GM18499 (cell line): Measurements from ENCODE around the gene TBC1D3.
"Not testable (repeated sequence)": the region's sequence is repeated elsewhere in the genome, so short reads cannot be mapped to it uniquely, and the experiment has no call there.

Experiments used
- ATAC-seq: cut with Tn5 transposase; IDR thresholded peaks from one replicate; pipeline ENCODE4 v1.9.1; 2021; ENCODE audit warnings: moderate number of reproducible peaks; ENCODE audit not compliant: insufficient read depth, unreplicated experiment

TBC1D3 gene

GRCh38 chr17:38192455-38192854 is at the start of gene TBC1D3:
TSS of gene TBC1D3 (minus strand) at chr17:38192555. CDS start at chr17:38191029, 1,526 bp downstream.
- ATAC-seq, result not testable (repeated sequence)

- ATAC-seq, result not testable (repeated sequence)
Observed at GRCh38 chr17:38232790-38233189, 40.4 kb upstream of the TBC1D3 start.

GRCh38 chr17:38225844-38226495 is 33.6 kb upstream of the TBC1D3 start:
- not testable (repeated sequence) for ATAC-seq

- not testable (repeated sequence) for ATAC-seq
Observed at GRCh38 chr17:38220867-38221266, 28.5 kb upstream of the TBC1D3 start.

GRCh38 chr17:38200271-38200670 is 7.9 kb upstream of the TBC1D3 start:
- not testable (repeated sequence) for ATAC-seq

- ATAC-seq, result not testable (repeated sequence)
Observed at GRCh38 chr17:38134860-38135259, 57.5 kb downstream of the TBC1D3 start.
